ENCODE results near the gene HEBP2. TPM values are rescaled to one million over a fixed set of nuclear protein-coding genes. Genes with fewer than 3 reads are reported as not detected.

Gene HEBP2
- total RNA-seq, 1 donor from 2014 or later: 103 TPM

Small RNA genes lying within 50 kb of the gene (microRNA-seq; reads per million reads assigned to microRNA genes)
- 6.5 reads per million, percentile 17 among the genes with 10 or more reads in this experiment for gene MIR3145

Other genes with a start within 250 kb of the HEBP2 start
- 1.4 TPM for gene ARFGEF3, start 242.3 kb upstream of the HEBP2 start, total RNA-seq
- gene PBOV1, start 185.7 kb upstream of the HEBP2 start, total RNA-seq: not detected
- not detected for gene SMIM28, start 26.3 kb upstream of the HEBP2 start, total RNA-seq
- gene NHSL1, start 95.3 kb downstream of the HEBP2 start, total RNA-seq: 56.6 TPM